Measurements from ENCODE around the gene ADRA2C.

ADRA2C gene

DNA sequence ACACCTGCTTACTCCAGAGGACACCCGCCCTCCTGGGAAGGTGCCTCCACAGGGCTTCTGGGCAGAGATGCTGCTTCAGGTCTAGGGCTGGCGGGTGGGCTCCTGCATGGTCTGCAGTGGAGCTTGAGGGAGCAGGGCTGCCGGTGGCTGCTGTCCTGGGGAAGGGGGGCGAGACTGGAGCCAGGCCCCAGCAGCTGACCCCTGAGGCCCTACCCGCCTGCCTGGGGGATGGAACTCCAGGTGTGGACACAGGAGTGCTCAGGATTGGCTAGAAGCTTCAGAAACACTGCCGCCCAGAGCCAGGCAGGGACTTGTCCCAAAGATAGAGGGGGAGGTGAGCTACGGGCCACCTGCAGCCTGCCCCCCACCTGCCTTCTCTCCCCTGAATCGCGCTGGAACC, 33.0 kb upstream of the ADRA2C start:
- DNase-seq (ENCODE audit: low spot score): no peak

GRCh38 chr4:3735196-3735595, 31.0 kb upstream of the ADRA2C start:
- DNase-seq (ENCODE audit: low spot score): no peak

GRCh38 chr4:3736290-3736689, 29.9 kb upstream of the ADRA2C start:
- DNase-seq (ENCODE audit: low spot score): no peak

DNA sequence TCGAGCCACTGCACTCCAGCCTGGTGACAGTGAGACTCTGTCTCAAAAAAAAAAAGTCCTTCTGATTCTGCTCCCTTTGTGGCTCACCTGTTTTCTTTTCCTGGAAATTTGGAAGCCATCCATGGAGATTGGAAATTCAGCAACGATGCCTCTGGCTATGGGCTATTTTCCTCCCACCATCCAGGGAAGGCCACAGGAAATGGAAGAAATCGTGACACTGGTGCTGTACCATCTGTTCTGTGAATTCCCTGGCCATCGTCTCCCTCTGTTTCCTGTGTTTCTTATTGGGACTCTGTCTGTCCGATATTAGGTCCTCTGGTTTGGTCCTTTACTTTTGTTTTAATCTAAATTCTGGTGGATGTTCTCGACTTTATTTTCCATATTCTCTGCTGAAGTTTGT, 29.4 kb upstream of the ADRA2C start:
- DNase-seq (ENCODE audit: low spot score): no peak

DNA sequence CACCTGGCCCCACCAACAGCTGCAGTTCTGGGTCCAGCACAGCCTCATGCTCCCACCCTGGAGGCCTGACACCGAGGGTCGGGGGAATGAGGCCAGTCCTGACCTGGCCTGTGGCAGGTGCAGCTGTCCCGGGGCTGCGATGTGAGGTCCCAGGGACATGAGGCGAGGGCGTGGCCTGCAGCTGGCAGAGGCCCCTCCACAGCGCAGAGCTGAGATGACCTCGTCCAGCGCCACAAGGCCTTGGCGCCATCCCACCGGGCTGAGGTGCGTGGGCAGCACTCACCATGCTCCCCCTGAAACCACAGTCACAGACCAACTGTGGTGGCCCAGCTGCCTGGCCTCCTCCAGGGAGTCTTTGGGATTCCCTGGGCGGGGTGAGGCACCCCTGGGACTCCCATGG, 26.6 kb upstream of the ADRA2C start:
- no peak for DNase-seq (ENCODE audit: low spot score)

GRCh38 chr4:3740256-3740655, 25.9 kb upstream of the ADRA2C start:
- DNase-seq (ENCODE audit: low spot score): no peak

GRCh38 chr4:3741217-3742011, 24.8 kb upstream of the ADRA2C start:
- no peak for DNase-seq (ENCODE audit: low spot score)

DNA sequence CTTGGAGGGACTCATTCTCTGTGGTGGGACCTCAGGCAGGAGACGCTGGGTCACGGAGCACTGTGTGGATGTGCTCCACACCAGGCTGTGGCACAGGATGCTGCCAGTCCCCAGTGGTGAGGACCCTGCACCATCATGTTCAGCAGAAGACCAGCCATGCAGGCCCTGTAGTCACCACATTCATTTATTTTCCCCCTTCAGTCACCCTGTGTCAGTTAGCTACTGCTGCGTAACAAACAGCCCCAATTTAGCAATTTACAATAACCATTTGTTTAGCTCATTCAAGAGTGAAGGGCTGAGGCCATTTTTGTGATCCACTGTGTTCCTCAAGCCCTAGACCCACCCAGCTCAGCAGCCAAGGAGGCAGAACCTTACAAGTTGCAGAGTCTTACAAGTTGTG, 23.6 kb upstream of the ADRA2C start:
- no peak for DNase-seq (ENCODE audit: low spot score)

DNA sequence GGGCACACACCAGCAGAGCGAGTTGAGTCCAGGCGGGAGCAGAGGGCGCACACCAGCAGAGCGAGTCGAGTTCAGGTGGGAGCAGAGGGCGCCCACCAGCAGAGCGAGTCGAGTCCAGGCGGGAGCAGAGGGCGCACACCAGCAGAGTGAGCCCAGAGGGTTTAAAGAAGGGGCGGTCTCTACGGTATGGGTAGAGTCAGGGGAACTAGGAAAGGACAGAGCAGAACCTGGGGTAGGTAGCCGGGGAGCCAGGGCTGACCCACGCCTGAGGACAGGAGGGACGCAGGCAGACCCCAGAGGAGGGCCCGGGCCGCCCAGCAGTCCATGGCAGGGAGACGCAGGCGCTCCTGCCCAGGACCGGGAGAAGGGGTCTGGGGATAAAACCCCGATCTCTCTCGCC, 22.0 kb upstream of the ADRA2C start:
- no peak for DNase-seq (ENCODE audit: low spot score)

DNA sequence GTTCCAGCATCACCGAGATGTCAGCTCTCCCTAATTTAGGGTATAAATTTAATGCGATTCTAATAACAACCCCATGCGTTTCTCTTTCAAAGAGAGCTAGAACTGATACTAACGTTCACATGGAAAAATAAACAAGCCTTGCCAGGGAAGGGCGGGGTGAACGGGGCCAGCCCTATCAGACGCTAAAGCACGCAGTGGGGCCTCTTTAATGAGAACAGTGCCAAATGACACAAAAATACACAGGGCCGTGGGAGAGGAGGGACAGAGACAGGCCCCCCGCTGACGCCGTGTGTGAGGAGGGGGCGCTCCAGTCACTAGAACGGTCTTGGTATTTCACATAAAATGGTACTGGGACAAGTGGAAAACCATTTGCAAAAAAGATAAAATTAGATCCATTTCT, 21.3 kb upstream of the ADRA2C start:
- no peak for DNase-seq (ENCODE audit: low spot score)

DNA sequence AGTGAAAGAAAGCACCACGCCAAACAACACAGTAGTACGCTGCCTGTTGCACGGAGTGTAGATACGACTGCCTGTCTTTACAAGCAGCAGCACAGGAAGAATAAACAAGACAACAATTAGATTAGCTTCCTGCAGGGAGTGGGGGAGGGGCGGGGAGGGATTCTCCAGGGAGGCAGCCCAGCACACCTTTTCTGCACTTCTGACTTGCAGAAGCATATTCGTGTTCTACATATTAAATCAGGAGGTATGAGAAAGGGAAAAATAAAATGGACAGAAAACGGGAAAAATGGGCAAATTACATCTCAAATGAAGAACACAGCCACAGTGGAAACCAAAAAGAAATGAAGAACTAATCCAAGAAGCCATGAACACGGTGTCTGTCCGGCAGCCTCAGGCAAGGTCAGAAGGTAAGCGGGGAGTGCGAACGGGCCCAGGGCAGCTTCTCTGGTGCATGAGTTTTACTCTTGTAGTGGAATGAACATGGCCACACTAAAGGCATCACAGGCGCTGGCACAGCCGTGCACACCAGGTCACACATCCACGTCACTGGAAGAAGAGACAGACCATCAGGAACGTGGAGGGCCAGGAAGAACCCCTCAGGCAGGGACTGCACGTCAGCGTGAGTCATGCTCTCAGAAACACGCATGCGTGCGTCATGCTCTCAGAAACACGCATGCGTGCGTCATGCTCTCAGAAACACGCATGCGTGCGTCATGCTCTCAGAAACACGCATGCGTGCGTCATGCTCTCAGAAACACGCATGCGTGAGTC, 20.1 kb upstream of the ADRA2C start:
- no peak for DNase-seq (ENCODE audit: low spot score)

GRCh38 chr4:3746701-3747580, 19.2 kb upstream of the ADRA2C start:
- DNase-seq (ENCODE audit: low spot score): no peak

DNA sequence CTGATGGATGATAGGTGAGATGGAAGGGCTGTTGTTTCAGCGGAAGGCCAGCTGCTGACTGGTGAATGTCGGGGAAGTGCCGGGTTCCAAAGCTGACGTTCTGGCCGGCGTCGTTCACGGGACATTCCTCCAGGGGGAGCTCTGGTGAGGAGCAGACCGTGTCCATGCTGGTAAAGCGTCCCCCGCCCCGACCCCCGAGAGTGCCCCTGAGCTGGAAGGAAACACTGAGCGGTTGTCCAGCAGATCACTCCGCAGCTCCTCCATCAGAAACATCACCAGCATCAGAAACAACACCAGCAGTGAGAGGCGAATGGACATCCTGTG, 18.6 kb upstream of the ADRA2C start:
- no peak for DNase-seq (ENCODE audit: low spot score)

DNA sequence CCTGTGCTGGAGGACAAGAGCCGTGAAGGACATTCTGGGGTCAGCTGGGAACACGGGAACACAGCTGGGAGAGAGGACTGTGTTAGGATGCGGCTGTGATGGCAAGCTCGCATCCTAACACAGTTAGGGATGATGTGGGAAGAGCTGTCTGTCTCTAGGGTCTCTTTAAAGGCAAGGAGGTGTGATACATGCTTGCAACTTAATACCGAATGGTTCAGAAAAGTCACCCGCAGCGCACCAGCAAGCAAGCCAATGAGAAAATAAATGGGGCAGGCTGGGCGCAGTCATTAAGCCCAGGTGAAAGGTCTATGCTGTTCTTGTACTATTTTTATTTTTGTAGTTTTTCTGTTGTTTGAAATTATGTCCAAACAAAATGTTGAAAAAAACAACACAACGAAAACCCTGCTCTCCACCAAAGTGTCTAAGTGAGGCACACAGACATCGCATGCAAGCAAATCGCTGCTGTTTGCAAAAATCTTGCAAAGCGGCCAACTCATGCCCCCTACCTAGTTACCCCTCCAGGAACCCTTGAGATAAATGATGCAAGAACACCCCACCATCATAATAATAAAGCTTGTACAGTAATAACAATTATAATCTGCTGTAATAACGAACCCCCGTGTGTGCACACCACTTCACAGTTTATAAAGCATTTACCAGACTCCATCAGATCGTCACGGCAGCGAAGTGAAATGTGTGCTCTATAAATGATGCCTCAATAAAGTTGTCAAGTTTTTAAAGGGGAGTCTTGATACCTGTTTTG, 17.9 kb upstream of the ADRA2C start:
- DNase-seq (ENCODE audit: low spot score): no peak

- DNase-seq (ENCODE audit: low spot score): no peak
Observed at GRCh38 chr4:3749081-3749480, 17.1 kb upstream of the ADRA2C start.

- no peak for DNase-seq (ENCODE audit: low spot score)
Observed at GRCh38 chr4:3750334-3750733, 15.9 kb upstream of the ADRA2C start.

DNA sequence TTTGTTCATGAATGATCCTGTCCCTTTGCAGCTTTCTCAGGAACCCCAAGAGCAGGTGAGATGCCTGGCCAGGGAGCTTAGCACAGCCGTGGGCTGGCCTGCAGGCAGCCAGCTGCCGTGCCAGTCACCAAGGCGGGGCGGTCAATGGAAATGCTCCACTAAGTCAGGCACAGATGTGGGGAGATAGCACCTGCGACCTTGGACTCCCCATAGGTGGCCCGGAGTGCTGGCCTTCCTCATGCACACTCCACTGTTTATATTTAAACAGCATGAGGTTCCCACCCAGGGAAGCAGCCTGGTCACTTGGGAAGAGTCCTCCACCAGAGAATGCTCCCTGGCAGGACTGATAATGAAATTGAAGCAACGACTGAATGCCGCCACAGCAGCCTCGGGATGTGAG, 14.2 kb upstream of the ADRA2C start:
- DNase-seq (ENCODE audit: low spot score): no peak

GRCh38 chr4:3753726-3754412, 12.3 kb upstream of the ADRA2C start:
- DNase-seq (ENCODE audit: low spot score): no peak

- no peak for DNase-seq (ENCODE audit: low spot score)
Observed at GRCh38 chr4:3756343-3757059, 9.7 kb upstream of the ADRA2C start.

GRCh38 chr4:3759236-3759635, 6.9 kb upstream of the ADRA2C start:
- no peak for DNase-seq (ENCODE audit: low spot score)

DNA sequence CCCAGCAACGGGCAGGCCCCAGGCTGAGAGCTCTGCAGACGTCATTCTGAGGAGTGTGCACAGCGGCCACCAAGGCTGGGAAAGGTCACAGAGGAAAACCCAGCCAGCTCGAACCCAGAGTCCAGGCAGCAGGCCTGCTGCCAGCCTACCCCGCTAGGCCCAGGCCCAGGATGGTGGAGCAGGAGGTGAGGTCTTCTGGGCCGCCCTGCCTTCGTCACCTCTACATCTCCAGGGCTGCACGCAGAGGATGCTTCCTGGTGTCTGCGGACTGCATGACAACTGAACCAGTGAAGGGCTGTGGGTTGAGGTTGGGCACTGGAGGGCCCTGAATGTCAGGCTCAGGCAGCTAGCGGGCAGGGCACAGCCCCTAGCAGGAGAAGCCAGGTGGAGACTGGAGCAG, 5.8 kb upstream of the ADRA2C start:
- no peak for DNase-seq (ENCODE audit: low spot score)

Measured in Ammon's horn (tissue), 1 donor.